ENCODE data around the gene RRP1B.

RRP1B gene

GRCh38 chr21:43691086-43691795 lies 31.9 kb downstream of the RRP1B start:
- TF ChIP-seq ISL1 (CRISPR knock-in tag; IDR thresholded peaks at IDR 0.05) (no peak), ZC3H10 (CRISPR knock-in tag; IDR thresholded peaks at IDR 0.05) (no peak), OSR1 (CRISPR knock-in tag; IDR thresholded peaks at IDR 0.05) (no peak), PATZ1 (CRISPR knock-in tag; IDR thresholded peaks at IDR 0.05; ENCODE audit: borderline replicate concordance) (no peak), ZNF8 (CRISPR knock-in tag; IDR thresholded peaks at IDR 0.05) (no peak)
- no peak for ATAC-seq

GRCh38 chr21:43691801-43692200 lies 32.4 kb downstream of the RRP1B start:
- ATAC-seq, result no peak
- TF ChIP-seq ZNF70 (CRISPR knock-in tag; IDR thresholded peaks at IDR 0.05) (no peak), TSHZ2 (CRISPR knock-in tag; IDR thresholded peaks at IDR 0.05) (no peak), ARNTL (CRISPR knock-in tag; IDR thresholded peaks at IDR 0.05; ENCODE audit: borderline replicate concordance, low read depth) (no peak), ZC3H10 (CRISPR knock-in tag; IDR thresholded peaks at IDR 0.05) (no peak), PATZ1 (CRISPR knock-in tag; IDR thresholded peaks at IDR 0.05; ENCODE audit: borderline replicate concordance) (no peak), BACH2 (CRISPR knock-in tag; IDR thresholded peaks at IDR 0.05; ENCODE audit: borderline replicate concordance) (no peak), RARB (CRISPR knock-in tag; IDR thresholded peaks at IDR 0.05) (no peak), SNAI2 (CRISPR knock-in tag; IDR thresholded peaks at IDR 0.05) (no peak), ZNF565 (CRISPR knock-in tag; conservative IDR thresholded peaks at IDR 0.05; ENCODE audit: low read depth) (no peak), GLIS3 (CRISPR knock-in tag; IDR thresholded peaks at IDR 0.05) (no peak), ISL1 (CRISPR knock-in tag; IDR thresholded peaks at IDR 0.05) (no peak), TCF4 (CRISPR knock-in tag; IDR thresholded peaks at IDR 0.05; ENCODE audit: borderline replicate concordance) (no peak), CSRNP3 (CRISPR knock-in tag; IDR thresholded peaks at IDR 0.05) (no peak)

GRCh38 chr21:43692949-43693348 lies 33.6 kb downstream of the RRP1B start:
- ATAC-seq, result no peak
- TF ChIP-seq ZNF70 (CRISPR knock-in tag; IDR thresholded peaks at IDR 0.05) (no peak), ARNTL (CRISPR knock-in tag; IDR thresholded peaks at IDR 0.05; ENCODE audit: borderline replicate concordance, low read depth) (no peak), TSHZ2 (CRISPR knock-in tag; IDR thresholded peaks at IDR 0.05) (no peak), ZFP30 (CRISPR knock-in tag; IDR thresholded peaks at IDR 0.05) (no peak), POU6F1 (CRISPR knock-in tag; IDR thresholded peaks at IDR 0.05; ENCODE audit: borderline replicate concordance, low read depth) (no peak), GLIS3 (CRISPR knock-in tag; IDR thresholded peaks at IDR 0.05) (no peak), CSRNP3 (CRISPR knock-in tag; IDR thresholded peaks at IDR 0.05) (no peak), SNAI2 (CRISPR knock-in tag; IDR thresholded peaks at IDR 0.05) (no peak), TCF4 (CRISPR knock-in tag; IDR thresholded peaks at IDR 0.05; ENCODE audit: borderline replicate concordance) (no peak), OSR1 (CRISPR knock-in tag; IDR thresholded peaks at IDR 0.05) (no peak), ZNF8 (CRISPR knock-in tag; IDR thresholded peaks at IDR 0.05) (no peak), CREB5 (CRISPR knock-in tag; IDR thresholded peaks at IDR 0.05; ENCODE audit: low read depth) (no peak), ZC3H10 (CRISPR knock-in tag; IDR thresholded peaks at IDR 0.05) (no peak), RARB (CRISPR knock-in tag; IDR thresholded peaks at IDR 0.05) (no peak), TOX (CRISPR knock-in tag; IDR thresholded peaks at IDR 0.05; ENCODE audit: borderline replicate concordance) (no peak)

Measured in SK-N-SH treated with all-trans-retinoic acid at 6 μM for 48 hours (cell line).